Retina (tissue), 1 donor: ENCODE data around the gene NUP210.
A peak's percentile ranks its signal among the peaks of the same experiment; 100 is the strongest.

ENCODE experiments used
- DNase-seq: peaks from one replicate; pipeline ENCODE4 v3.0.0-alpha.2; 2016

Gene NUP210

DNA sequence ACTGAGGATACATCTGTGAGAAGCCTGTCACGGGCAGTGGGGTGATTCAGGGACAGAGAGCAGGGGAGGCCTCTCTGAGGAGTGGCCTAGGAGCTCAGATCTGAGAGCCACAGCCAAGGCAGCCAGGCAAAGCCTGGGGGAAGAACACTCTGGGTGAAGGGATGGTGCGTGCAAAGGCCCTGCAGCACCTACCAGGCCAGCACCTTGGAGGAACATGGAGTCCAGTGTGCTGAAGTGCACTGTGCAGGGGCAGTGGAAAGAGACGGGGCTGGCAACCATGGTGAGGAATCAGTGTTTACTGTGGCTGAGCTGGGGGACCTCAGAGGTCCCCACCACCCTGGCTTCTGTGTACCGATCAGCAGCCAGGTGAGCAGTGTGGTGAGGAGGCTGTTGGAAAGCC, 48.0 kb downstream of the NUP210 start:
- no peak for DNase-seq

DNA sequence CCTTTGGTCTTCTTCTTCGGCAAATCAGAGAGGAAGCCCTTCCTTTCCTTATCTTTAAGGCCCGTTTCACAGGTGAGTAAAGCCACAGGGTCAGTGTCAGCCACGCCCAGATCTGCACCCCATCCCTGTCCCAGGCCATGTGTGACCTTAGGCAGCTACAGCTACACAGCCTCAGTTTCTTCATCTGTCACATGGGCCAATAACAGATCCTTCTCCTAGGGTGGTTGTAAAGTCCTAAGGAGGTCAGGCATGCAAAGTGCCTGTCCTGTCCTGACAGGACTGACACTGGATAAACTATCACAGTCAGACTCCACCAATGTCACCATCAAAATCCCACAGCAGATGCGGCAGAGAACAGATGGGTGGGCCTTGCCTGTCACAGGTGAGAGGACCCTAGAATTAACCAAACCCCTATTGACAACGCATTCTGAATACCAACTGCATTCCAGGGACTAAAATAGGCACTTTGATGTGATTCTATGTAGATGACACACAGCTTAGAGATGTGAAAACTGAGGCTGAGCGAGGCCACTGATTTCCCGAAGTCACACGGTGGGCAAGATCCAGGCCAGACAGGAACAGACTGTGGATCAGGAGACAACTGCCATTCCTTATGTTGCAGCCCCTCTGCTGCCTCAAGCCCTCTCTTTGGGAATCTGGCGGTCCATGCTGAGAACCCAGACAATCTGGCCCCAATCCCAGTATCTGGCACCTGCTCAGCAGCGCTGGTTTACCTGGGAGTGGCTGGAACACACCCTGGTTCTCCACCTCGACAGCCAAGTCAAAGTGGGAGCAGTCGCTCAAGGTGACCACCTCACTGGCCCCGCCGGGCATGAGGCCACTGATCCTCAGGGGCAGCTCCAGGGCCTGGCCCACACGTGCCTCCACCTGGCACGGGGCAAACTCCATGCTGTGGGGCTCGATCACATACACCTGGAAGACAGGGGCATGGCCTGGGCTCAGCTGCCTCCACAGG, 48.7 kb downstream of the NUP210 start:
- DNase-seq = no peak

DNA sequence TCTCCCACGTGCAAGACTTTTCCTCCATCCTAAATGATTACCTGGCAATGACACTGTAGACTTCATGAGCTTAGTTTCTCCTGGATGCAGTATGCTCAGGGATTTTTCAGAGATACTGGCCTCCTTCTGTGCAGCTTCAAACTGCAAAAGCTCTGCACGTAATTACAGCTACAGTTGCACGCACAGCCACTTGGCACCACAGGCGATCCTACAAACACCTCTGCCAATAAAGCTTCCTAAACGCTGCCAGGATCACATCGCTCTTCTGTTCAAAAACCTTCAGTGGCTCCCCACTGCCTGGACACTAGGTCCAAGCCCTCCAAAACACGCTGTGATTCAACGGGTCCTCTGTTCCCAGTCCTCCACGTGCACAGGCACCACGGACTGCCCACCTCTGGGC, 49.5 kb downstream of the NUP210 start:
- DNase-seq = no peak

DNA sequence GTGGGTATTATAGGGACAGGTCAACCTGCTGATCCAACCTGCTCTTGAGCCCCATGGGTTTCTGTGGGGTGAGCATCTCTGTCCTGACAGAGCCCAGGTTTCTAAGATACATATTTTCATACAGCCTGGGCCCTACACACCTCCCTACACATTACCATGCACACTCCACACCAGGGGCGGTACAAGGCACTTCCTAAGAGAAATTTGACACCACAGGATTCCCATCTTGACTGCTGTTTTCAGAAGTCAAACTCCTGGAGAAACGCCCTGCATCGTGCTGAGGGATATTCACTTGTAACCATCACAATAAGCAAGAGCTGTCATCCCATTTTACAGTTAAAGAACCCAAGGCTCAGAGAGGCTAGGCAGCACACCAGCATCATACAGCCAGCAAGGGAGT, 50.1 kb downstream of the NUP210 start:
- no peak for DNase-seq

DNA sequence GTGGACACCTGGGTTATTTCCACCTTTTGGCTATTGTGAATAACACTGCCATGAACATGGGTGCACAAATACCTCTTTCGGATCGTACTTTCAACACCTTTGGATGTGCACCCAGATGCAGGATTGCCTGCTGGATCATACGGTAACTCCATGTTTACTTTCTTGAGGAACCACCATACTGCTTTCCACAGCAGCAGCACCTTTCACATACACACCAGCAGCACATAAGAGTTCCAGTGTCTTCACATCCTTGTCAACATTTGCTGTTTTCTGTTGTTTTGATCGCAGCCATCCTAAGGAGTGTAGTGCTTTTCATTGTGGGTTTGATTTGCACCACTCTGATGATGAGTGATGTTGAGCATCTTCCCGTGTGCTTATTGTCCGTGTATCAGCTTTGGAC, 51.3 kb downstream of the NUP210 start:
- DNase-seq = no peak

DNA sequence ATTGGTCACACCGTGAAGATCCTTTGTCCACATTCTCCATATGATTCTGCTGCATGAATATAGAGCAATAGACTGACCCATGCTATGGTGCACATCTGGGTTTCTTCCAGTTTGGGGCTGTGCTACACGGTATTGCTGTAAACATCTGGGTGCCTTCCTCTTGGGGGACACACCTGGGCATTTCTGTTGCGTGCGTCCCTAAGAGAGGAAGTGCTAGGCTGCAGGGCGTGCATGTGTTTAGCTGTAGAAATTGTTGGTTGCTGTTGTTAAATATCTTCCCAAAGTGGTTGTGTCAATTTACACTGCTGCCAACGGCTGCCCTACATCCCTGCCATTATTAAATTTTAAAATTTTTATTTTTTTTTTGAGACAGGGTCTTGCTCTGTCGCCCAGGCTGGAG, 52.4 kb downstream of the NUP210 start:
- no peak for DNase-seq

DNA sequence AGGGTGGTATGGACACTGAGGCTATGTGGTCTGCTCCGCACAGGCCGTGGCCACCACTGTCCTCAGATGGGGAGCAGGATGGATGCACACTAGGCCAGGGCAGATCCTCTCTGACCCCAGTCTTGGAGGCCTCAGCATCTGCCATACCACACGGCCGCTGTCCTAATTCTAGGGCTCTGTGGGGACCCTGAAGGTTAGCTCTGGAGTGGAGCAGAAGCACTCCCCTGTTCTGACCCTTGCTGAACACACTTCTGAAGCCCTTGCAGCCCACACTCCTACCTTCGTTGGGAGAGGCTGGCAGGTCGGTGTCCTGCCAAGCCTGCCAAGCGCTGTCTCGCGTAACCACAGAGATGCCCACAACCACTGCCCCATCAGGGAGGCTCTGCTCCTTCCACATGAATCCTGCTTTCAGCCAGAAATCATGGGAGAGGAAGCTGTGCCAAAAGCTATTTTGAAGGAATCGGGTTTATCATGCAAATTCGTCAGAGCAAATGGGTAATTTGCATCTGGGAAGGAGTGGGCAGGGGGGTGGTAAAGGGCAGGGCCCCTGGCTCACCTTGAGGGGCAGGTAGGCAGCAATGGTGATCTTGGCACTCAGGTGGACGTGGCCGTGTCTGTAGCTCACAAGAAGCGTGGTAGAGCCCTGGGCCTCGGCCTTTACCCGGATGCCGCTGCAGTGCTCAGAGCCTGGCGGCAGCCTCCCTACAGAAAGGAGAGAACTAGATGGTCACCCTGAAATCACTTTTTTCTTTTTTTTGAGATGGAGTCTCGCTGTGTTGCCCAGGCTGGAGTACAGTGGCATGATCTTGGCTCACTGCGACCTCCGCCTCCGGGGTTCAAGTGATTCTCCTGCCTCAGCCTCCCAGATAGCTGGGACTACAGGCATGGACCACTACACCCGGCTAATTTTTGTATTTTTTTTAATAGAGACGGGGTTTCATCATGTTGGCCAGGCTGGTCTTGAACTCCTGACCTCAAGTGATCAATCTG, 54.4 kb downstream of the NUP210 start:
- DNase-seq = no peak

DNA sequence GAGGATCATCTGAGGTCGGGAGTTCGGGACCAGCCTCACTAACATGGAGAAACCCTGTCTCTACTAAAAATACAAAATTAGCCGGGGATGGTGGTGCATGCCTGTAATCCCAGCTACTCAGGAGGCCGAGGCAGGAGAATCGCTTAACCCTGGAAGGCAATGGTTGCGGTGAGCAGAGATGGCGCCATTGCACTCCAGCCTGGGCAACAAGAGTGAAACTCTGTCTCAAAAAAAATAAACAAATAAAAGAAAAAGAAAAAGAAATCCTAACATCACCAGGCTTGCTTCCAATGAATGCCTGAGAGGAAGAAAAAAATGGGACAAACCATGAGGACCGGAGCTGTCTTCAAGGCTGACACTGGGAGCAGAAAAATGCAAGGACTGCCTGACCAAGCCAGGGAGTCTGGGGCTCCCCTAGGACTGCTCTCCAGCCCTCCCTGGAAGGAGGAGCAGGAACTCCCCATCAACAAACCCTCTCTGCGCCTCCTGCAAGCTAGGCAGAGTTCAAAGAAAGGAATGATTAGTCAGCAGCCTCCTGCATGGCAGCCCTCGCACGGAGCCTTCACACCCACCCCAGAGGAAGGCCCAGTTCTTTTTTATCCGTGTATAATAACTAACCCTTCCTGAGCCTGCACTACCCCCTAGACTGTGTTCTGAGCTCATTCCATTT, 55.4 kb downstream of the NUP210 start:
- DNase-seq = no peak

DNA sequence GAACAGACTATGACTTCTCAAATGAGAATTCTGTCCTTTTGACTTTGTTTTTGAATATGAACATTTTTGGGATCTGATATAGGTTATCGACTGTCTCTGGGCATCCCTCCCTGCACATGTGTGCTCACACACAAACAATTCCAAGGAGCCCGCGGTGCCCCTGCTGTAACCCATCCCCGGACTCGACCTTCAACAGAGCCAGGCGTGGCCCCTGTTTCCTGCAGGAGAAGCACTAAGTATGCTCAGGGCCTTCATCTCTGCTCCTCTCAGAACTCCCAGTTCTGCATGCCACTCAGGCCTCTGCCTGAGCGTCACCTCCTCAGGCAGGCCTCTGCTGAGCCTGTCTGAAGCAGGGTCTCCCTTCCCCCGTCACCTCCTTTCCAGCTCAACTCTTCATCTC, 57.6 kb downstream of the NUP210 start:
- DNase-seq = no peak

DNA sequence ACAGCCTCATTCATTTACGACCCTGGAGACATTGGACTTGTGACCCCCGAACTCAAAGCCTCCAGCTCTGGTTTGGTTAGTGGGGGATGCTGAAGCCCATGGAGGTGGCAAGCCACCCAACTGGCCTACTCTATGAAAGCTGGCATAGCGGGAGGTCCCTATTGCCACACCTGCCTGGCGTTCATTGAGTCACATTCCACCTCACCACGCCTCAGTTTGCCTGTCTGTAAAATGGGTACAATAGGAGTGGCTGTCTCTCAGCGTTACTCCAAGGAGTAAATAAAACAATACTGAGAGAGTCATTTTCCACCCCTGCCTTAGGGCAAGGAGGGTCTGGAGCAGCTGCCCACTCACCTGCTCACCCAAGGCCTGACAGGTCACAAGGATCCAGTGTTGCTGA, 60.2 kb downstream of the NUP210 start:
- DNase-seq = no peak

DNA sequence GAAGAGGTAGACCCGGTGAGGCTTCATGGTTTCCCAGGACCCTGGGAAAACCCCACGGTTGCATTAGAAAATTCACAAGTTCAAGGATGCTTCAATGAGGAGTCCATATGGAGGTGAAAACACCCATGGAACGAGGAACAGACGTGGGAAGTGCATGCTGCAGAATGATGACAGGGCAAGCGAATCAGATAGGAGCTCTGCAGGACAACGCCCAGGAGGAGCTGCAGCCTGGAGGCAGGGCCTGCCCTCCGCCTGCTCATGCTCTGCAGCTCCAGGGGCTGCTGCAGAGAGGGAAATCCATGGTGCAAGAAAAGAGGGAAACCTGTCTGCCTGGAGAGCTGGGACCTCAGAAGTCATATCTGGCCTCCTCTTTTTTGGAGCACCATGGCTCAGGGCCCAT, 61.5 kb downstream of the NUP210 start:
- DNase-seq = no peak

DNA sequence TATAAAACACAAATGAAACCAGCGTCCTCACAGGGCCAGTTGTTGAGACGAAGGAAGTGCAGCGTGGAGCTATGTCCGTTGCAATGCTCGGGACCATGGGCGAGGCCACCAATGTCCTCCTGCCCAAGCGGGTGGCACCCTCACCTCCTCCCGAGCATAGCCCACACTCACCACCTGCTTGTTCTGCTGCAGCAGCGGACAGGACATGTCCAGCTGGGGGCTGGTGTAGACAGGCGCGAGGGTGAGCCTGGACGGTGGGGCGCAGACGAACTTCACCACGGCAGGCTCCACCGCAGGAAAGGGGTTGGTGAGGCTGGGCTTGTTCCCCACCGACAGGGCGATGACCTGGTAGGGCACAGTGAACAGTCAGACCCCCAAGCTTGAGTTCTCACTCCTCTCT, 62.1 kb downstream of the NUP210 start:
- no peak for DNase-seq

DNA sequence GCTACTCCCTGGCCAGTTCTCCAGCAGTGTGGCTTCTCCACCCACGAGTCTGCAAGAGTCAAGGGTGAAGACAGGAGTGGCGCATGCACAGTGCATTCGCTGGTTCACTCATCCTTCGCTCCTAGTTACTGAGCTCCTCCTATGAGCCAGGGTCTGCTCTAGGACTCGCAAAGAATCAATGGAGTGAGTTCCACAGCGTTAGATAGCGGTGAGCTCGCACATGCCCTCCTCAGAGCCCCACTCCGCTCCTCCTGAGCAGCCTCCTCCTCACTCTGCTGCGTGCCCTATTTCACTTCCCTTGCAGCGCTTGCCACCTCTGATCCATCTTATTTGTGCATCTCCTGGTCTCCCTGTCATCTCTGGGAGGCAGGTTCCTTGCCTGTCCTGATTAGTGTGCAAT, 63.0 kb downstream of the NUP210 start:
- no peak for DNase-seq

DNA sequence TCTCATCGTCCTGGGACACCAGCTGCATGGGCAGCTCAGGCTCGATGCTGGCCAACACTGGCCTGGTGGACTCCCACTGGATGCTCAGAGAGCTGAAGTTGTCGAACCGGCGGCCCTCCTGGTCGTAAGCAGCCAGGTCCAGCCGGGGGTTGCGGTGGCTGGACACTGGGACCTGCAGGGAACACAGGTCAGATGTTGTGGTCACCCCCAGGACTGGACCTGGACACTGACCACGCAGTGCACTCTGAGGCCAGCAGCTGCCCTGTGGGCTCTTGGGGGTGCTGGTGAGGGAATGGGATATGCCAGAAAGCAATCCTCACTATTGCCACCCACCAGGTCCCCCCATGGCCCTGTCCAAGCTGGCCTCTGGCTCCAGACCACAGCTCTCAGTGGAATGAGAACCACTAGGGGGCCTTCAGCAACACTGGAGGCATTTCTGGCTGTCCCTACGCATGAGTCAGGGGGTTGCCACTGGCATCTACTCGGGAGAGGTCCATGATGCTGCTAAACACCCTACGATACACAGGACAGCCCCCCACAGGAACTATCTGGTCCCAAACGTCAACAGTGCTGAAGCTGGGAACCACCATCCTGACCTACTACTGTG, 66.1 kb downstream of the NUP210 start:
- DNase-seq = no peak

DNA sequence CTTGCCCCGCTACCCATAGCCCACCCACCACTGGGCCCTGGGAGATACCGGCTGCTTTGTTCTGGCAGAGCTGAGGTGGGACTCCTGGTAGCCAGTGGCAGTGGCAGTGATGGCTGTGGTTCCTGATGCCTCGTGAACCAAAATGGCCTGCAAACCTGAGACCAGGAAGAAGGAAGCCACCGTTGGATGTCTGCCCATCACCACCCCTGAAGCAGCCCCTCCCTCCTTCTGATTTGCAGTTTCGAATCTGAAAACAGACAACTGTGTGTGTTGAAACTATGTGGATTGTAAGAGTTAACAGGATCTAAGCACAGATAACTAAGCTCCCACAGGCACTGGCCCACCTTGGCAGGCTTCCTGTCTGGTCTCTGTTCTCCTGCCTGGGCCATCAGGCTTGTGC, 66.6 kb downstream of the NUP210 start:
- no peak for DNase-seq

DNA sequence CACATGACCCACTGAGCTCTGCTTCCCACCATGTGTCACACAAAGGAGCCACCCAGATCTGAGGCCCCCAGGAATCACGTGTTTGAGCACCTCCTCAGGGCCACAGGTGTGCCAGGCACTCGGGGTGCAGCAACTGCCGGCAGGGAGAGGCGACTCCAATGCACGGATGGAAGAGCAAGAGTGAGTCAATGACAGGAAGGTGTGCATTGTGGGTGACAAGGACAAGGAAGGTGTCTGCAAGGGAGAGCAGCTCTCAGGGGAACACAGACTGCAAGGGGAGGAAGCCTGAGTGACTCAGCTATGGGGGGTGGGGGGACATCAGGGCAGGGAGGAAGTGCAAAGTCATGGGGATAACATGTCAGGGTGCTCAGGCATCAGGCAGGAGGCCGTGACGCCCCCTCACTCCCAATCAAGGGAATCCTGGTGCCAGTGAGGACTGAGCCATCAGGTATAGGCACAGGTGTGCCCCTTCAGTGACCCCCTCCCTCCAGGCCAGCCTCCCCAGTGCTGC, 67.4 kb downstream of the NUP210 start:
- DNase-seq = no peak

DNA sequence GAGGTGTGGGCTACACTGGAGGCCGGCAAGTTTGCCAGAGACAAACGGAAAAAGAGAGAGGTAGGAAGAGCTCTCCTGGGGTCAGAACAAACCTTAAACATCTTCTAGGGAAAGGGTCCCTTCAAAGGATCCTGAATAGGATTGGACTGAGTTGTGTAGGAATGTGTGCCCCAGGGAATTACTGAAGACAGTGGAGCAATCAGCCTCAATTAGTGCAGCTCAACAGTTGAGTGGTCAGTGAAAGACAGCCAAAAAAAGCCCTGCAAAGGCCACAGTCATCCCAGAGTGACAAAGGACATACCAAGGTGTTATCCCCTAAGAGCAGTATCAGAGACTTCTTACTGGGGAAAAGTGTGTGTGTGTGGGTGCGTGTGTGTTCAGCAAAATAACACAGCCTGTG, 70.3 kb downstream of the NUP210 start:
- peak; percentile 45 for DNase-seq

DNA sequence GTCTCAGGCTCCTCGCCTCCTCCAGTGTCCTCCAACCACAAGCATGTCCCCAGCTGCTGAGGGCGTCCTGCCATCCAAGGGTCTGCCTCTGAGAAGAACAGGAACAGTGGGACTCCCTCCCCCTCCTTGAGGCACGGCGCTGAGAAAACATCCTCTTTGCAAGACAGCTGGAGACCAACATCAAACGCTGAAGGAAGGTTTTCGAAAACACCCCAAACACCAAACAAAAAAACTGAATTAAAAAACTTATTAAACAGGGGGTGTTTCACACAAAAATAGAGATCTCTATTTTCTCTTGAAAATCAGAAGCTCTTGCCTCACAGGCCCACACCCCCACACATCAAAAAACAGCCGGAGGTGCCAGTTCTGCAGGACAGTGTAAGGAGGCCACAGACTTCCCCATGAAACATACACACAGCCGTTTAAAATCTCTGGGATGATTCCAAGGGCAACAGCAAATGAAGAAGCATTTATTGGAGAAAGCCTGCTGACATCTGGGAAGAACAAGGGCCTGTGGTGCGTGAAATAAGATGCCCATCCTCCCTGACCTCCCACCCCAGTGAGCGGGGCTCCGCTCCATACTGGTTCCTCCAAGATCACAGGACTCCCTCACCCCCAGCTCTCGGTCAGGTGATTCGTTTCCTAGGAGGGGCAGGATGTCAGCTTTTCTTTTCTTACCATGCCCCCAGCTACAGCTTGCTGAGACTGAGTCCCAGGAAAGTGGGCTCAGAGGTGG, 71.3 kb downstream of the NUP210 start:
- DNase-seq = peak; percentile 39

DNA sequence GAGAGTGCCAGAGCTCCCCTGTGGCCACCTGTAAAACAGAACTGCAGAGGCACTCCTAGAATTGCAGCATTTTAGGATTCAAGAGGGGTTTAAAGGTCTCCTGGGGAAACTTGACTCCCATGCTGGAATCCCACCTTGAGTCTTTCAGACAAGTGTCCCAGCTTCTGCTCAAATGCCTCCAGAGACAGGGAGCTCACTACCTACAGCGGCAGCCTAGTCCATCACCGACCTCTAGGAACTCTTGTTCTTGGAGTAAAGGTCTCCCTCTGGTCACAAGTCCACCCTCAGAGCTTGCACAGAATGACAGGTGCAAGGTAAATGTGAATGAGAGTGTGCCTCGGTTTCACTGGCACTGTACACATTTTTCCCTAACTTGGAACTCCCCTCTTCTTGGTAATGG, 72.0 kb downstream of the NUP210 start:
- DNase-seq = no peak

DNA sequence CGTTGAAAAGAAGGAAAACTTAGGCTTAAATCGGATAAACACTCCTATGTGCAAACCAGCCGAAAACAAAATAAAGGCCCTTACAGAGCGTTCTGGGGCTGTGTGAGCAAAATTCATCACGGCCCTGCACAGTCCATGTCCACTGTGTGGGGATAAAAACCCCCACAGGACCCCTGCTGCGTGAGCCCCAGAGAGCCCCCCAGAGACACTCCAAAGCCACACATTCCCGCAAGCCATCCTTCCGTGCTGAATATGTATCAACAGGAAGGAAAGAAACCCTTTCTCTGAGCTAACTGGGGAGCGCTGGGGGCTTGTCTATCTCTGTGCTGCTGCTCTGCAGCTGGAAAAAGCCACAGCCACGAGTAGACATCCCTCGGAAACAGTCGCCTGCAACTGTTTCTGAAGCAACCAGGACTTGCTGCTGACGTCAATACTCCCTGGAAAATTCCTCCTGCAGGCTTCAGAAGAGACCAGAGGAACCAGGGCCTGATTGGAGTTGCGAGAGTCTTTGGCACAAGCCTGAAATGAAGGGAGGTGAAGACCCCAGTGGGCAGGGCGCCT, 72.7 kb downstream of the NUP210 start:
- peak; percentile 51 for DNase-seq
